Stimulated activated CD4-positive, alpha-beta T cell treated with anti-CD3 and anti-CD28 coated beads, Interleukin-12 subunit alpha, Interleukin-12 subunit beta, amount 100 ng/mL, for 24 hours (primary cell): Measurements from ENCODE around the gene ALKBH6.
"Not testable (repeated sequence)": the region's sequence is repeated elsewhere in the genome, so short reads cannot be mapped to it uniquely, and the experiment has no call there.

ENCODE experiments used
- DNase-seq, 2 experiments: peaks; one replicate each; pipeline ENCODE4 v3.0.0-alpha.2; 2020; ENCODE audit warnings: low read depth in 2 of 2

ALKBH6 gene

DNA sequence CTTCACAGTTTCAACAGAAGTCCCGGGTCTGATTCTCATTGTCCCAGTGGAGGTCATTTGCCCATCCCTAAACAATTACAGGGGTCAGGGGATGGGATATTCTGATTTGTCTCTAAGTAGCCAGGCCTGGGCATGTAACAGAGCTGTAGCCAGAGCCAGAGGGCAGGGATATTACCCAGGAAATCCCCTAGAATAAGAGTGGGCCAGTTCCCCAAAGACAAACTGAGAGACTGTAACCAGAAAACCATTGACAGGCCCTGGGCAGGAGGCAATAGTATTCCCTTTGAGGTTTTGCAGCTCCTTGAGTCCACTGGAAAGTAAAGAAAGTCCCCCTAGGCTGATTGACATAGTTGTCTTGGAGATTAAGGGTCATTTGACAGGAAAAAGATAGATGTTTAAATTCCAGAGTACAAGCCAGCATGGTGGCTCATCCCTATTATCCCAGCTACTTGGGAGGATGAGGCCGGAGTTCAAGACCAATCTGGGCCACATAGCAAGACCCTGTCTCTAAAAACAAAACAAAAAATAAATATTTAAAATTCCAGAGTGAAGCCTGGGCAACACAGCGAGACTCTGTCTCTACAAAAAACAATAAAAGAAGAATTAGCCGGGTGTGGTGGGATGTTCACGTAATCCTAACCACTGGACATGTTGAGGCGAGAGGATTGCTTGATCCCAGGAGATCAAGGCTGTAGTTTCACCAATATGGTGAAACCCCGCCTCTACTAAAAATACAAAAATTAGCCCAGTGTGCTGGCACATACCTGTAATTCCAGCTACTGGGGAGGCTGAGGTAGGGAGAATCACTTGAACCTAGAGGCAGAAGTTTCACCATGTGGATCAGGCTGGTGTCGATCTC lies 20.9 kb downstream of the ALKBH6 start:
- no peak for DNase-seq

DNA sequence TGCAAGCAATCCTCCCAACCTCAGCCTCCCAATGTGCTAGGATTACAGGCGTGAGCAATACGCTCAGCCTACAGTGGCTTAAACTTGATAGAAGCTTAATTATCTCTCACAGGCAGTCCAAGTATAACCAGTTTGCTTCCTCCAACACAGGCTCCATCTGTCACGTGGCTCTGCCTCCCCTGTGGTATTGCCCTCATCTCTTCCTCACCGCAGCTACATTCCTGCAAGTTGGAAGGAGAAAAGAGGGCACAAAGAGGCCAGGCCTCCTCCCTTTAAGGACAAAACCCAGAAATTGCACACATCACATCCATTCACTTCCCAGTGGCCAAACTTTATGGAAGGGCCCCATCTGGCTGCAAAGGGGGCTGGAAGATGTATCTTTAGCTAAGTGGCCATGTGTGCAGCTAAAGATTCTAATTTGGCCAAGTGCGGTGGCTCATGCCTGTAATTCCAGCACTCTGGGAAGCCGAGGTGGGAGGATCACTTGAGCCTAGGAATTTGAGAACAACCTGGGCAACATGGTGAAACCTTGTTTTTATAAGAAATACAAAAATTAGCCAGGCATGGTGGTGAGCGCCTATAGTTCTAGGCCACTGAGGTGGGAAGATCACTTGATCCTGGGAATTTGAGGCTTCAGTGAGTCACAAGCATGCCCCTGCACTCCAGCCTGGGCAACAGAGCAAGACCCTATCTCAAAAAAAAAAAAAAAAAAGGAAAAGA lies 22.1 kb downstream of the ALKBH6 start:
- no peak for DNase-seq

DNA sequence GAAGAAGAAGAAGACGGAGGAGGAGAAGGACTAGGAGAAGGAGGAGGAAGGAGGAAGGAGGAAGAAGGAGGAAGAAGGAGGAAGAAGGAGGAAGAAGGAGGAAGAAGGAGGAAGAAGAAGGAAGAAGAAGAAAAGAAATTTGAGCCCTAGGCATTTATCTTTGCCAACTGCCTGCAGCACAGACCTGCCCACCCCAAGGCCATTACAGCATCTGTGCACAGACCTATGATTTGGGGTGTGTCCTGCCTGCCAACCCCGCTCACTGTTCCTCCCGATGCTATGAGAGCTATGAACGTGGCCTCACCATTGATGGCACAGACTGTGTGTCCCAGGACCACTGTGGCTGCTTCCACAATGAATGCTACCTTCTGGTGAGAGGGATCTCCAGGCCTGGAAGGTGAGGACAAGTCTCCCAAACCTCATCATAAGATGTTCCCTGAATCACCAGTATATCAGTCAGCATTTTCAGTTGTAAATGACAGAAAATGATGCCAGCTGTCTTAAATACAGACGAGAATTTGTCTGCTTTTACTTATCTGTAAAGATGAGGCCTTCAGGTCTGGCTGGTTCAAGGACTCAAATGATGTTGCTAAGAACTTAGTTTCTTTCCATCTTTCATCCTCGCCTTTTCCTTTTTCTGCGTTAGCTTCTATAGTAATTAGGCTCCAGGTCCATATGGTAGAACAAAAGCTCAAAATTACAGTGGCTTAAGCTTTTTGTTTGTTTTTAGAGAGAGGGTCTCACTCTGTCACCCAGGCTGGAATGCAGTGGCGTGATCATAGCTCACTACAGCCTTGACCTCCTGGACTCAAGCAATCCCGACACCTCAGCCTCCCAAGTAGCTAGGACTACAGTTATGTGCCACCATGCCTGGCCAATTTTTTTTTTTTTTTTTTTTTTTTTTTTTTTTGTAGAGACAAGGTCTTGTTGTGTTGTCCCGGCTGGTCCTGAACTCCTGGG lies 23.0 kb downstream of the ALKBH6 start:
- DNase-seq: no peak

DNA sequence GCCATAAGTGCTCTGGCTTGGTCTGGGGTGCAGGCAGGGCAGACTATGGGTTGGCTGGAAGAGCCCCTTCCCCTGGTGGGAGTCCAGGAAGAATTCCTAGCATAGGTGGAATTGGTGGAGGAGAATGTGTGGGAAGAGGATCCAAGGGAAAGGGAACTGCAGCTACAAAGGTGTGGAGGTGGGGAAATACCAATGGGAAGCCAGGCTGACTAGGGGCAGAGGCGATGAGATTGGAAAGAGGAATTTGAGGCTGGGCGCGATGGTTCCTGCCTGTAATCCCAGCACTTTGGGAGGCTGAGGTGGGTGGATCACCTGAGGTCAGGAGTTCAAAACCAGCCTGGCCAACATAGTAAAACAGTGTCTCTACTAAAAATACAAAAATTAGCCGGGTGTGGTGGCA lies 23.9 kb downstream of the ALKBH6 start:
- DNase-seq: no peak

DNA sequence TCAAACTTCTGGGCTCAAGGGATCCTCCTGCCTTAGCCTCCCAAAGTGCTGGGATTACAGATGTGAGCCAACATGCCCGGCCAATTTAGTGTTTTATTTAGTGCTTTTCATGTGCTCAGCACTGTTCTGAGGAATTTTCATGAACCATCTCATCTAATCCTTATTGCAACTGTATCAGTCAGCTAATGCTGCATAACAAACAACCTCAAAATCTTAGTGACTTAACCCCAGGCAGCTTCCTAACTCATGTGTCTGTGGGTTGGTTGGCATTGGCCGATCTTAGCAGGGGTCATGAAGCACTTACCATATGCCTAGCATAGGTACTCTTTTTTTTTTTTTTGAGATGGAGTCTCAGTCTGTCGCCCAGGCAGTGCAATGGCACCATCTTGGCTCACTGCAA lies 25.2 kb downstream of the ALKBH6 start:
- no peak for DNase-seq

DNA sequence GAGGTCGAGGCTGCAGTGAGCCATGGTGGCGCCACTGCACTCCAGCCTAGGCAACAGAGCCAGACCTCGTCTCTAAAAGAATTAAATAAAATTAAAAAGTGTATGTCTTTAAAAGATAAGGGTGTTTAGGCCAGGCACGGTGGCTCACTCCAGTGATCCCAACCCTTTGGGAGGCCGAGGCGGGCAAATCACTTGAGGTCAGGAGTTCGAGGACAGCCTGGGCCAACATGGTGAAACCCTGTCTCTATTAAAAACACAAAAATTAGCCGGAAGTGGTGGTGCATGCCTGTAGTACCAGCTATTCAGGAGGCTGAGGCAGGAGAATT lies 26.5 kb downstream of the ALKBH6 start:
- DNase-seq: no peak

DNA sequence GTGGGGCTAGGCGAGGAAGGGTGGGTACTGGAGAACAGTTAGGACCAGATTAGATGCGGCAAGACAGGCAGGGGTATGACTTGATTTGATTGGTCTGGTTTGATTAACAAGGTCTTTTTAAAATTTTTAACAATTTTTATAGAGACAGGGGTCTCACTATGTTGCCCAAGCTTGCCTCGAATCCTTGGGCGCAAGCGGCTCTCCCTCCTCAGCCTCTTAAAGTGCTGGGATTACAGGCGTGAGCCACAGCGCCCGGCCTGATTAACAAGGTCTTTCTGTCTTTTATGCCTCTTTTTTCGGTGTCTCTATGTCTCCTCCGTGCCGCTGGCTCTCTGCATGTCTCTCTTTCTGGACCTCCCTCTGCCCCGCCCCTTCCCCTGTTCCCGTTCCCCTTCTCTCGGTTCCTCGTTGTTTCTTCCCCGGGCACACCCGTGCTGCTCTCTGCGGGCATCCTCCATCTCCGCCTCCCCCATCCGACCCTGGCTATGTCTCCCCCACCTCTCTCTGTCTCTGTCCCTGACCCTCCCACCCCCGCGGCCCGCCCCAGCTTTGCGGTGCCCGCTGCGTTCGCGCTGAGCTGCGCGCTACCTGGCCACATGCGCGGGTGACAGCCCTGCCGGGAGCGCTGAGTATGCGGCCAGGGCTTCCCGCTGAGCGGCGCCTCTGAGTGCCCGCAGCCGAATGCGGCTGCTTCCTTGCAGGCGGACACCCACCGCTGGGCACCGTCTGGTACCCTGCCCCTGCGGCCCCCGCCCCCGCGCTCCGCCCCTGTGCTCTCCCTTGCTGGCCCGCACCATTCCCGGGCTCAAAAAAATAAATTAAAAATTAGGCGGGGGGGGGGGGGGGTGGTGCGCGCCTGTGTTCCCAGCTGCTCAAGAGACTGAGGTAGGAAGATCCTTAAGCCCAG lies 27.1 kb downstream of the ALKBH6 start:
- DNase-seq: peak in 1 of 2 experiments; percentile 34

DNA sequence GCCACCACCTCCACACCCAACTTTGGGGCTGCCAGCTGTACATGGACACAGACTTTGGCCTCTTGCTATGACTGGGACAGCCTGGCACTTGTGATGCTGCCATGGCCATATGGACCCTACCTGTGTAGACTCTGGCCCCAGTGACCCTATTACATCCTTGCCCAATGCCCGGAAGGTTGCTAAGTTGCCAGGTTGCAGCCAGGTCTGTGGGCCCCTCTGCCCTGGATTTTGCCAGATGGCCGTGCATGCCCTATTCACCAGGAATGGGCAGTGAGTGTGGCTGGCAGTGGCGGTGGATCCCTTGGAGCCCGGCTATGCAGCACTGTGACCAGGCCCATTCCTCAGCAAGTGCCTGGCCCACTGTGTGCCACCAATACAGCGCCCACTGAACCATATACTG lies 27.9 kb downstream of the ALKBH6 start:
- DNase-seq: no peak

DNA sequence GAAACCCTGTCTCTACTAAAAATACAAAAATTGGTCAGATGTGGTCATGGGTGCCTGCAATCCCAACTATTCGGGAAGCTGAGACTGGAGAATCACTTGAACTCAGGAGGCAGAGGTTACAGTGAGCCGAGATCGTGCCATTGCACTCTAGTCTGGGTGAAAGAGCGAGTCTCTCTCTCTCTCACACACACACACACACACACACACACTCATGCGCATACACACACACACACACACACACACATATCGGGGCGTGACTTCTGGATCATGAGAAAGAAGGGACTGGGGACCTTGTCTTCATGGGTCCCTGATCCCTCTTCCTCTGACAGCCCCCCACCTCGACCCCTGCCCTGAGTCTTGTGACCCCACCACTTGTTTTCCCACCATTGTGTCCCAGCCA lies 30.8 kb downstream of the ALKBH6 start:
- DNase-seq: no peak

DNA sequence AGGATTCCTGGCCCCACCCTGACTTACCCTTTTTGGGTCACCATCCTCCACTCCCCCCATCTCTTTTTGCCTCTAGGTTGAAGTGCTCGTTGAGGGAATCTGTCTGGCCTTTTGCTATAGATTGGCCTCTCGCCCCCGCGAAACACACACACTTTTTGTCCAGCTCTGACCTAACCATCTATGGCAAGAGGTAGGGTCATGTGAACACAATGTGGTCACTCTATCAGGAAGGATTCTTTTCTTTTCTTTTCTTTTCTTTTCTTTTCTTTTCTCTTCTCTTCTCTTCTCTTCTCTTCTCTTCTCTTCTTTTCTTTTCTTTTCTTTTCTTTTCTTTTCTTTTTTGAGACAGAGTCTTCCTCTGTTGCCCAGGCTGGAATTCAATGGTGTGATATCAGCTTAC lies 33.0 kb downstream of the ALKBH6 start:
- DNase-seq: not testable (repeated sequence)

DNA sequence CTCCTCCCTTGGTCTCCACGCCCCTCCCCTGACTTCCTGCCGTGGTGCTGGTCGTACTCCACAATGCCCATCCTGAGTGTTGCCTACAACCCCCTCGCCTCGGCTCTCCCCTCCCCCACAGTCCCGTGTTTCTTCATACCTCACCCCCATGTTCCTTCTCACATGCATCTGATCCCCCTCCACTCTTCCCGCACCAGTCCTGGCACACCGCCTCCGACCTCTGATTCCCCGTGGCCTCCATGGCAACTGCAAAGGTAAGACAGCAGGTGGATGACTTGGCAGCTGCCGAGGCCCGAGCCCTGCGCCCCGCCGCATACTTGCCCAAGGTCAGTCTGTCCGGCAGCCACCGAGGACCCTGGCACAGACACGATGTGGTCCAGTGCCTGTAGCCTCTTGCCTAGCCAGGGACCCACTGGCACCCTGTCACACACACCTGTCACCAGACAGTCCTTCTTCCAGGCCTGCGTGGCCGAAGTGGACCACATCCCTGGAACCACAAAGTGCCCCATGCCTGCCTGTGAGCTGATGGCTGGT lies 35.1 kb downstream of the ALKBH6 start:
- DNase-seq: no peak

DNA sequence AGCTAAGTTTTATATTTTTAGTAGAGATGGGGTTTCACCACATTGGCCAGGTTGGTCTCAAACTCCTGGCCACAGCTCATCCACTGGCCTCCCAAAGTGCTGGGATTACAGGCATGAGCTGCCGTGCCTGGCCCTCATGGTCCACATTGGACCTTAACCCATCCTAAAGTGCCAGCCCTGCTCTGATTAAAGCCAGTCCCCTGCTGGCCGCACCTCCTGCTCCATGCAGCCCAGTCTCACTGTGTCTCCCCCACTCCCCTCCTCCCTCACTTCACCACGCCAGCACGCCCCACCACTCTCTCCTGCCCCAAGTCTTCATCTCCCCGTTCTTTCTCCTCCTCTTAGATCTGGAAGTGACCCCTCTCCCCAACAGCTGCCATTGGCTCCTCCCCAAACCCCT lies 35.7 kb downstream of the ALKBH6 start:
- DNase-seq: no peak

DNA sequence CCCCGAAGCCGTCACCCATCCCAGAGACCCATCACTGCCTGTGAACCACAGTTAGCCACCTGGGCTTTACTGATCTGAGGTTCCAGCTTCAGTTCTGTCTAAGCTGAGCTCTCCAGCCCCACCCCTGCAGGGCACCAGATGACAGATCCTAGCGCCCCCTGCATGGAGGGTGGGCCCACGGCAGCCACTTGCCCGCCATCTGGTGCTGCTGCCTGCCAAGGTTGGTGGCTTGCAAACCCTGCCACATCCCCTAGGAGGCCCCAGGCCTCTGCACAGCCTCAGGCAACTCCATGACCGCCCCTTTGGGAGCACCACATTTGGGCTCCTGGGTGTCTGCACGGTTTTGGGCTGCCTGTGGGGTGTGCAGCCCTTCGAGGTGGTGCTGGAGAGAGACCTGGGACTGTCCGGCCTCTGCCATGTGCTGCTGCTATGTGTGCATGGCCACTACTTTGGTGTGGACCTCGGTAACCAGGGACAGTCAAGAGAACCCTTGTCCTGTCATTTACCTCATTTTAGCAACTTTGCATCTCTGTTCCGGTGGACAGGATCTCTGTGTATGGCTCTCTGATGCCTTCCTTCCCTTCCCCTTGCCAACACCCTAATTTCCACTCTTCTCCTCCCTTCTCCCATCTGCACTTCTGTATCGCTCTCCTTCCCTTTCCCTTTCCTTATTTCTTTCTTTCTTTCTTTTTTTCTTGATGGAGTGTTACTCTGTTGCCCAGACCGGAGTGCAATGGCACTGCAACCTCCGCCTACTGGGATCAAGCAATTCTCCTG lies 36.4 kb downstream of the ALKBH6 start:
- no peak for DNase-seq

DNA sequence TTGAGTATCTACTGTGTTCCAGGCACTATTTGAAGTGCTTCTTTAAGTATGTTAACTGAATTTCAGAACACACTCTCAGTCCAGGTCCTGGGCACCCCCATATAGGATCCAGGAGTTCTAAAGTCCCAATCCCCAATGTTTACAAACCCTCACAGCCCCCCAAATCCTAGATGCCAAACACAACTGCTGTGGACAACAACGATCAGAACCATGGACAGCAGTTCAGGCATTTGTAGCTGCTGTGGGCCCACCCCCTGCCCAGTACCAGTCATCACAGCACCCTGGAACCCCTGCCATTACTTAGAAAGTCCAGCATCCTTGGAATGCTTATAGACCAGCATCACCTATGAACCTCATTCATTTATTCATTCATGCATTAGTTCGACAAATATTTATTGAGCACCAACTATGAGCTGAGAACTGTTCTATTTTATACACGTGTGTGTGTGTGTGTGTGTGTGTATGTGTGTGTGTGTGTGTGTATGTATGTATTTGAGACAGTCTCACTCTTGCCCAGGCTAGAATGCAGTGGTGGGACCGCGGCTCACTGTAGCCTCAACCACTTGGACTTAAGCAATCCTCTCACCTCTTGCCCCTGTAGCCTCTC lies 38.3 kb downstream of the ALKBH6 start:
- DNase-seq: no peak

DNA sequence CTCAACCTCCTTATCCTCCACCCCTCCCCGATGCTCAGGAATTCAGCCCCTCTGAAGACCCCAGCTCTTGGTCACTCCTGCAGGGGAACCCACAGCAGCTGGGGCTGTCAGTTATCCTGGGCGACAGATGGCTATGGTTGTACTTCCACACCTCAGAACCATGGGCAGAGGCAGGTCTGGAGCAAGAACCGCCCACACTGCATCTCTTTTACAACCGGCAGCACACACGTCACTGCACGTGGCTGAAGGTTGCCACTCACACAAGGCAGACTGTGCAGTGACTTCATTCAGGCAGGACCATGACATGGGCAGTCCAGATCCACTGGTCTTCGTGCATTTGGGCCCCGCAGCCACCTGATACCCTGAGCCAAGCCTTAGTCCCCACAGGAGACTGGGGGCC lies 40.5 kb downstream of the ALKBH6 start:
- no peak for DNase-seq

DNA sequence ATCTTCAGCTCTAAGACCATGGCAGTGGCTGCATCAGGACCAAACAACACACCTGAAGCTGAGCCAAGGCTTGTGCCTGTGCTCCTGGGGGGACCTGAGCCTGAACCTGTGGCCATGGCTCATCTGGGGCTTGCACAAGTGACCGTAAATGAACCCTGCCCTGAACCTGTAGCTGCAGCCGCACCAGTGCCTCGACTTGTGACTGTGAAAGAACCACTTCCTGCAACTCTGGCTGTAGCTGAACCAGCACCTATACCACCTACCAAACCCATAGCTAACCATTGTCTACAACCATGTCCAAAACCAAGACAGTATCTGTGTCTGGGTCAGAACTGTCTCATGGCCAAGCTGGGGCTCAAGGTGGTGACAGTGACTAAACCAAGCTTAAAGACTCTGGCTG lies 47.2 kb downstream of the ALKBH6 start:
- no peak for DNase-seq

DNA sequence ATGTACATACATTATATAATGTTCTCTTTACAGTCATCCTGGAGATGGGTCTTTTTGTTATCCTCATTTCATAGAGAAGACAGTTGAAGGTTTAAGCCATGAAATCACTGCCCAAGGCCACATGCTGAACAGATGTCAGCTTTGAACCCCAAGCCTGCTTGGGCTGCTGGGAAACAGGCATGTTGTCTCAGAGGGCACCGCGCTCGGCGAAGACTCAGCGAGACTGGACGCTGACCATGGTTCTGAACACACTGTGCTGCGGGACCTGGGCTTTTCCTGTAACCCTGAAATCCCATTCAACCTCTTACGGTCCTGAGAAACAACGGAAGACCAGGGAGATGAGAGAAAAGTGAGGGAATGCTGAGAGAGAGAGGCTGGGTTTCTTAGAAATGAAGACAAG lies 50.5 kb downstream of the ALKBH6 start:
- peak in 1 of 2 experiments; percentile 26 for DNase-seq

DNA sequence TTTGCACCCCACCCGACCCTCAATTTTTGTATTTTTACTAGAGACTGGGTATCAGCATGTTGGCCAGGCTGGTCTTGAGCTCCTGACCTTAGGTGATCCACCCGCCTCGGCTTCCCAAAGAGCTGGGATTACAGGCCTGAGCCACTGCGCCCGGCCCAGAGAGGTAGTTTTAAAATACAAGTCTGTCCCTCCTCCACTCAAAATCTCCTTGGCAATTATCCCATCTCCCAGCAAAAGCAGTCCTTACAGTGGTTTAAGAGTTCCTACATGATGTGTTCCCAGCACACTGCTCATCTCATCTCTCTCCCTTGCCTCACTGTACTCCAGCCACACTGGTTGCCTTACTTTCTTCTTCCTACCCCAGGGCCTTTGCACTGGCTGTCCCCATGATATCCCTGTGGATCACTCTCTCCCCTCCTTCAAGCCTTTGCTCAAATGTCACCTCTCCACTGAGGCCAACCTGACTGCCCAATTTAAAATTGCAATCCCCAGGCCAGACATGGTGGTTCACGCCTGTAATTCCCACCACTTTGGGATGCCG lies 53.5 kb downstream of the ALKBH6 start:
- no peak for DNase-seq

DNA sequence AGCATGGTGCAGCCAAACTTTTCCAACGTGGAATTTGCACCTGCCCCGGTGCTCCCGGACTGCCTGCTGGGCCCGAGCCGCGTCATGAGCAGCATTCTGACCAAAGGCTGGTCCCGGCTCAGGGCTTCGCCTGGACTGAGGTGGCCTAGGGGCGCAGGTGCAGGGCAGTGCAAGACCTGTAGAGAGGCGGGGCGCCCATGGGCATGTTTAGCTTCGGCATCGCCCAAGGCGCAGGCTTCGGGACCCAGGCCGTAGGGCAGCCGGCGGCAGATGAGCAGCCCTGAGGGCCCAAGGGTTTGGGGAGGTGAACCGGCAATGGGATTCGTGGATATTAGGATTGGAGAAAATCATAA lies 54.1 kb downstream of the ALKBH6 start:
- no peak for DNase-seq
